WTC11 (cell line): ENCODE results near the gene CCDC74A. TPM values are rescaled to one million over a fixed set of nuclear protein-coding genes. Genes with fewer than 3 reads are reported as not detected.
"Not testable (repeated sequence)": the region's sequence is repeated elsewhere in the genome, so short reads cannot be mapped to it uniquely, and the experiment has no call there.

Source experiments
- ATAC-seq: fragments of 200-7000 bp; cut with Tn5 transposase; 2 replicates; pipeline ENCODE4 v1.10.0; 2021; ENCODE audit warnings: mild to moderate bottlenecking, moderate library complexity
- CTCF ChIA-PET: fragments of 300-600 bp; sonication (Branson Sonifier 250); formaldehyde crosslinking; loops from one replicate; lab custom pipeline; 2021; ENCODE audit warnings: antibody characterized with exemption; lab: Charles Lee
- POLR2A ChIA-PET: fragments of 350-600 bp; sonication (Branson Sonifier 250); formaldehyde crosslinking; loops from one replicate; lab custom pipeline; 2021; ENCODE audit warnings: antibody characterized with exemption; lab: Charles Lee
- DNase-seq: peaks from one replicate; pipeline ENCODE4 v3.0.0; 2021; ENCODE audit warnings: low spot score
- H3K27ac Mint-ChIP-seq: 2 replicates; pipeline ENCODE4 v1.8.0; 2021; ENCODE audit warnings: mixed read lengths
- H3K27me3 Mint-ChIP-seq: 2 replicates; pipeline ENCODE4 v1.8.0; 2021; ENCODE audit warnings: low read depth, mild to moderate bottlenecking, moderate library complexity, mixed read lengths
- H3K36me3 Mint-ChIP-seq: 2 replicates; pipeline ENCODE4 v1.8.0; 2021; ENCODE audit warnings: mixed read lengths
- H3K4me1 Mint-ChIP-seq: 2 replicates; pipeline ENCODE4 v1.8.0; 2022; ENCODE audit warnings: mixed read lengths
- H3K4me3 Mint-ChIP-seq: 2 replicates; pipeline ENCODE4 v1.8.0; 2021; ENCODE audit warnings: mild to moderate bottlenecking, moderate library complexity, mixed read lengths
- H3K9me3 Mint-ChIP-seq: 2 replicates; pipeline ENCODE4 v1.8.0; 2021; ENCODE audit warnings: mixed read lengths
- ATF1 ChIP-seq: sonication (generic); formaldehyde crosslinking; IDR thresholded peaks from 2 replicates; pipeline ENCODE4 v1.8.1; 2023; ENCODE audit warnings: mild to moderate bottlenecking, moderate library complexity, missing genetic modification reagents
- ATF3 ChIP-seq: sonication (generic); formaldehyde crosslinking; conservative IDR thresholded peaks from 2 replicates; pipeline ENCODE4 v1.8.1; 2022; ENCODE audit warnings: mild to moderate bottlenecking, missing genetic modification reagents
- E2F1 ChIP-seq: sonication (generic); formaldehyde crosslinking; IDR thresholded peaks from 2 replicates; pipeline ENCODE4 v1.8.0; 2022; ENCODE audit warnings: mild to moderate bottlenecking, missing genetic modification reagents
- E2F5 ChIP-seq: sonication (generic); formaldehyde crosslinking; IDR thresholded peaks from 2 replicates; pipeline ENCODE4 v1.8.1; 2022; ENCODE audit warnings: mild to moderate bottlenecking, moderate library complexity, missing genetic modification reagents
- ELF4 ChIP-seq: sonication (generic); formaldehyde crosslinking; IDR thresholded peaks from 2 replicates; pipeline ENCODE4 v1.8.1; 2022; ENCODE audit warnings: low read depth, mild to moderate bottlenecking, moderate library complexity, missing genetic modification reagents
- FOXJ3 ChIP-seq: sonication (generic); formaldehyde crosslinking; IDR thresholded peaks from 2 replicates; pipeline ENCODE4 v1.9.0; 2021; ENCODE audit warnings: missing genetic modification reagents, mild to moderate bottlenecking, borderline replicate concordance
- GTF2I ChIP-seq: fragments of 250-450 bp; sonication (Bioruptor Pico); conservative IDR thresholded peaks from 2 replicates; pipeline ENCODE4 v1.4.0; 2021; ENCODE audit warnings: mild to moderate bottlenecking
- HMGA2 ChIP-seq: fragments of 250-450 bp; sonication (Bioruptor Pico); IDR thresholded peaks from 2 replicates; pipeline ENCODE4 v1.4.0; 2021; ENCODE audit warnings: mild to moderate bottlenecking, moderate library complexity
- NR1H2 ChIP-seq: sonication (generic); formaldehyde crosslinking; IDR thresholded peaks from 2 replicates; pipeline ENCODE4 v1.9.0; 2021; ENCODE audit warnings: mild to moderate bottlenecking, moderate library complexity, missing genetic modification reagents
- OVOL2 ChIP-seq: fragments of 250-450 bp; sonication (Bioruptor Pico); IDR thresholded peaks from 2 replicates; pipeline ENCODE4 v1.9.0; 2021; ENCODE audit warnings: mild to moderate bottlenecking, borderline replicate concordance
- RORB ChIP-seq: fragments of 250-450 bp; sonication (Bioruptor Pico); IDR thresholded peaks from 2 replicates; pipeline ENCODE4 v1.9.0; 2021; ENCODE audit warnings: mild to moderate bottlenecking
- SMAD4 ChIP-seq: sonication (generic); formaldehyde crosslinking; IDR thresholded peaks from 2 replicates; pipeline ENCODE4 v1.8.0; 2022; ENCODE audit warnings: mild to moderate bottlenecking, missing genetic modification reagents
- ZMAT4 ChIP-seq: fragments of 250-450 bp; sonication (Bioruptor Pico); IDR thresholded peaks from 2 replicates; pipeline ENCODE4 v1.9.0; 2021; ENCODE audit warnings: mild to moderate bottlenecking
- ZNF219 ChIP-seq: sonication (generic); formaldehyde crosslinking; IDR thresholded peaks from 2 replicates; pipeline ENCODE4 v1.8.0; 2023; ENCODE audit warnings: missing genetic modification reagents, mild to moderate bottlenecking, borderline replicate concordance
- ZNF425 ChIP-seq: fragments of 250-450 bp; sonication (Bioruptor Pico); conservative IDR thresholded peaks from 2 replicates; pipeline ENCODE4 v1.9.0; 2021; ENCODE audit warnings: mild to moderate bottlenecking
- ZNF512 ChIP-seq: sonication (generic); formaldehyde crosslinking; IDR thresholded peaks from 2 replicates; pipeline ENCODE4 v1.8.1; 2022; ENCODE audit warnings: missing genetic modification reagents, borderline replicate concordance
- total RNA-seq: library from RNA; stranded (reverse); gene quantifications from 3 replicates; pipeline ENCODE4 v1.2.3, GENCODE V29; 2021
- TF ChIP-seq, protein P1 (sequence below): fragments of 200-600 bp; IDR thresholded peaks from 2 replicates; pipeline ENCODE4 v1.8.0; 2022; ENCODE audit warnings: antibody characterized with exemption
- TF ChIP-seq, protein P2 (sequence below): sonication (generic); formaldehyde crosslinking; IDR thresholded peaks from 2 replicates; pipeline ENCODE4 v1.8.0; 2022; ENCODE audit warnings: mild to moderate bottlenecking, missing genetic modification reagents

The CCDC74A gene
- total RNA-seq, 1 experiment from 2014 or later: 16.7 TPM

DNA sequence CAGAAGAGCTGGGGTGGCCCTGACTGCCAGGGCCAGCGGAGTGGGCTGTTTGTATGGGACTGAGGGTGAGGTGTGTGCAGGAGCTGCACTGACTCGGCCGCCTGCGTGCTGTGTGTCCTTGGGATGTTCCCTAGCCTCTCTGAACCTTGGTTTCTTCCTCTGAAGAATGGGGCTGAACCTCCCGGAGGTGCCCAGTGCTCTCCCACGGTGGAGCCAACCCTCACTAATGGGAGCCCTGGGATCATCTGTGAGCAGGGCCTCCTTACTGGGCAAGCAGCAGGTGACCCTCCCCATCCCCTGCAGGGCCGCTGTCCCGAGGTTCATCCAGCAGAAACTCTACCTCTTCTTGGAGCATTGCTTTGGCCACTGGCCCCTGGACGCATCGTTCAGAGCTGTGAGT is 11.7 kb upstream of the CCDC74A start (continued):
- TF ChIP-seq, protein P1, sequence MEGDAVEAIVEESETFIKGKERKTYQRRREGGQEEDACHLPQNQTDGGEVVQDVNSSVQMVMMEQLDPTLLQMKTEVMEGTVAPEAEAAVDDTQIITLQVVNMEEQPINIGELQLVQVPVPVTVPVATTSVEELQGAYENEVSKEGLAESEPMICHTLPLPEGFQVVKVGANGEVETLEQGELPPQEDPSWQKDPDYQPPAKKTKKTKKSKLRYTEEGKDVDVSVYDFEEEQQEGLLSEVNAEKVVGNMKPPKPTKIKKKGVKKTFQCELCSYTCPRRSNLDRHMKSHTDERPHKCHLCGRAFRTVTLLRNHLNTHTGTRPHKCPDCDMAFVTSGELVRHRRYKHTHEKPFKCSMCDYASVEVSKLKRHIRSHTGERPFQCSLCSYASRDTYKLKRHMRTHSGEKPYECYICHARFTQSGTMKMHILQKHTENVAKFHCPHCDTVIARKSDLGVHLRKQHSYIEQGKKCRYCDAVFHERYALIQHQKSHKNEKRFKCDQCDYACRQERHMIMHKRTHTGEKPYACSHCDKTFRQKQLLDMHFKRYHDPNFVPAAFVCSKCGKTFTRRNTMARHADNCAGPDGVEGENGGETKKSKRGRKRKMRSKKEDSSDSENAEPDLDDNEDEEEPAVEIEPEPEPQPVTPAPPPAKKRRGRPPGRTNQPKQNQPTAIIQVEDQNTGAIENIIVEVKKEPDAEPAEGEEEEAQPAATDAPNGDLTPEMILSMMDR: no peak

- H3K4me1 Mint-ChIP-seq, POLR2A ChIA-PET, H3K27ac Mint-ChIP-seq, H3K27me3 Mint-ChIP-seq, H3K4me3 Mint-ChIP-seq, H3K9me3 Mint-ChIP-seq: not testable (repeated sequence)
- ATAC-seq (peak; percentile 82), DNase-seq (peak; percentile 65)
- CTCF ChIA-PET: interaction anchor here (1.1 kb wide), 1 partner anchor 103 kb away, joined by 3 read pairs; no protein-coding TSS in a partner anchor
- H3K36me3 Mint-ChIP-seq: peaks cover 19% of the 10 kb centered on the region
These were observed 11.1 kb upstream of the CCDC74A start for GRCh38 chr2:131516621-131517020.

GRCh38 chr2:131517106-131517831 is 10.4 kb upstream of the CCDC74A start:
- Mint-ChIP-seq H3K4me3 (no peak overlapping the region), H3K36me3 (peaks cover 17% of the 10 kb centered on the region), H3K27me3 (no peaks in the 10 kb centered on the region; the same call in 1 of the 2 replicates), H3K4me1 (peaks cover 4% of the 10 kb centered on the region; the same call in 1 of the 2 replicates), H3K27ac (no peak overlapping the region), H3K9me3 (no peaks in the 10 kb centered on the region)
- POLR2A ChIA-PET: no interaction called here
- no peak for DNase-seq
- CTCF ChIA-PET: no interaction called here
- TF ChIP-seq, protein P2, sequence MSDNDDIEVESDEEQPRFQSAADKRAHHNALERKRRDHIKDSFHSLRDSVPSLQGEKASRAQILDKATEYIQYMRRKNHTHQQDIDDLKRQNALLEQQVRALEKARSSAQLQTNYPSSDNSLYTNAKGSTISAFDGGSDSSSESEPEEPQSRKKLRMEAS (CRISPR knock-in tag): no peak
- TF ChIP-seq HMGA2 (CRISPR knock-in tag) (no peak), ELF4 (CRISPR knock-in tag) (no peak), FOXJ3 (no peak), SMAD4 (CRISPR knock-in tag) (no peak), ATF1 (CRISPR knock-in tag) (no peak), ZNF425 (CRISPR knock-in tag) (no peak), ZMAT4 (CRISPR knock-in tag) (no peak), NR1H2 (CRISPR knock-in tag) (no peak), RORB (CRISPR knock-in tag) (no peak), OVOL2 (CRISPR knock-in tag) (no peak), E2F1 (CRISPR knock-in tag) (no peak), ZNF219 (CRISPR knock-in tag) (no peak), ZNF512 (no peak), GTF2I (CRISPR knock-in tag) (no peak), E2F5 (CRISPR knock-in tag) (no peak), ATF3 (CRISPR knock-in tag) (no peak)
- ATAC-seq: no peak

- ATAC-seq, H3K27ac Mint-ChIP-seq, H3K27me3 Mint-ChIP-seq, H3K4me1 Mint-ChIP-seq, H3K4me3 Mint-ChIP-seq, POLR2A ChIA-PET, H3K9me3 Mint-ChIP-seq, DNase-seq, CTCF ChIA-PET: not testable (repeated sequence)
- peaks cover 14% of the 10 kb centered on the region for H3K36me3 Mint-ChIP-seq
These were observed 9.8 kb upstream of the CCDC74A start for GRCh38 chr2:131517856-131518255.

DNA sequence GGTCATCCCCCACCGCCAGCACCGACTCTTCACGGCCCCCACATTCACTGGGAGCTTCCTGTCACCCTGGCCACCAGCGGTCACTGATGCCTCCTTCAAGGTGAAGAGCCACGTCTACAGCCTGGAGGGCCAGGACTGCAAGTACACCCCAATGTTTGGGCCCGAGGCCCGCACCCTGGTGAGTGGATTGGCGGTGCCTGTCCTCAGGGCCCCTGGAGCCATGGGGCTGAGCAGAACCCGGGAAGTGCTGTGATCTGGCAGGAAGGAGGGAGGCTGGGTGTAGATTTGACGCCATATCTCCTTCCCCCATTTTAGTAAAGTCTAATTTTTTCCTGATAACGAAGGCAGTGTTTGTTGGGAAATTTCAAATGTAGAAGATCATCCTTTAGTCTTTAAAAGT is 9.2 kb upstream of the CCDC74A start:
- CTCF ChIA-PET, H3K4me1 Mint-ChIP-seq, ATAC-seq, DNase-seq, H3K27ac Mint-ChIP-seq, H3K9me3 Mint-ChIP-seq, H3K27me3 Mint-ChIP-seq, H3K4me3 Mint-ChIP-seq, POLR2A ChIA-PET: not testable (repeated sequence)
- peaks cover 14% of the 10 kb centered on the region for H3K36me3 Mint-ChIP-seq
